ENCODE data around the gene FITM1.

FITM1 gene

GRCh38 chr14:24179961-24180796 lies 49.7 kb downstream of the FITM1 start:
- peaks cover 6% of the 10 kb centered on the region for H3K4me1 ChIP-seq (ENCODE audit: control insufficient read depth, insufficient read depth, low read length)
- H3K9me3 ChIP-seq (ENCODE audit: control insufficient read depth in 2 of 2, low read length in 2 of 2): no peaks in the 10 kb centered on the region
- peak overlapping the region; percentile 76 for H3K27ac ChIP-seq (ENCODE audit: low read length)
- peak overlapping the region; percentile 29 to 40 for H3K9ac ChIP-seq (ENCODE audit: low read length in 2 of 2)
- H3K36me3 ChIP-seq (ENCODE audit: control insufficient read depth in 2 of 2, insufficient read depth in 2 of 2, low read length in 2 of 2): peaks cover 28 to 43% of the 10 kb centered on the region in 2 donors
- no peaks in the 10 kb centered on the region for H3K27me3 ChIP-seq (ENCODE audit: control insufficient read depth in 1 of 2, insufficient read depth in 2 of 2, low read length in 2 of 2)
- no peak overlapping the region for H3K4me3 ChIP-seq (ENCODE audit: low read length in 2 of 2)

GRCh38 chr14:24181371-24182077 lies 51.1 kb downstream of the FITM1 start:
- H3K36me3 ChIP-seq (ENCODE audit: control insufficient read depth in 2 of 2, insufficient read depth in 2 of 2, low read length in 2 of 2): peaks cover 40 to 55% of the 10 kb centered on the region in 2 donors
- H3K9me3 ChIP-seq (ENCODE audit: control insufficient read depth in 2 of 2, low read length in 2 of 2): no peaks in the 10 kb centered on the region
- H3K27ac ChIP-seq (ENCODE audit: low read length): peak overlapping the region; percentile 76
- peaks cover 6% of the 10 kb centered on the region for H3K4me1 ChIP-seq (ENCODE audit: control insufficient read depth, insufficient read depth, low read length)
- no peak overlapping the region for H3K9ac ChIP-seq (ENCODE audit: low read length in 2 of 2)
- no peak overlapping the region for H3K4me3 ChIP-seq (ENCODE audit: low read length in 2 of 2)
- no peaks in the 10 kb centered on the region for H3K27me3 ChIP-seq (ENCODE audit: control insufficient read depth in 1 of 2, insufficient read depth in 2 of 2, low read length in 2 of 2)

Data from stomach smooth muscle (tissue), 2 donors.